SK-N-SH (cell line): ENCODE data around the gene CPSF6. TPM values are rescaled to one million over a fixed set of nuclear protein-coding genes. Genes with fewer than 3 reads are reported as not detected.
A peak's percentile ranks its signal among the peaks of the same experiment; 100 is the strongest.

Experiments
- CTCF ChIA-PET: fragments of 300-600, 350-600 bp; formaldehyde crosslinking; extraction: SDS; loops from one replicate; lab custom pipeline; 2021; lab: Yijun Ruan, JAX
- POLR2A ChIA-PET: fragments of 350-600 bp; sonication (Branson Sonifier 250); formaldehyde crosslinking; extraction: SDS; loops from one replicate; lab custom pipeline; 2020; ENCODE audit warnings: antibody characterized with exemption, inconsistent platforms; lab: Yijun Ruan, JAX
- DNase-seq: peaks from one replicate; pipeline ENCODE4 v3.0.0; 2012
- H2AFZ ChIP-seq: fragments of 200-600 bp; sonication (generic); 2 replicates; pipeline ENCODE4 v1.8.1; 2016; ENCODE audit warnings: antibody characterized with exemption, mild to moderate bottlenecking, low read depth
- H3F3A ChIP-seq: fragments of 200-600 bp; sonication (generic); replicated peaks from 2 replicates; pipeline ENCODE3; 2016; ENCODE audit warnings: antibody characterized with exemption, mild to moderate bottlenecking; ENCODE audit not compliant: insufficient read depth
- H3K27ac ChIP-seq, 2 experiments: fragments of 200-500 bp in 1 of 2; fragments of 200-600 bp in 1 of 2; sonication (Bioruptor generic) in 1 of 2; sonication (generic), shearing (Covaris generic) in 1 of 2; 2 replicates each; pipeline versions ENCODE4 v1.5.1 to v1.6.1; 2014 to 2016; ENCODE audit warnings: low read depth in 2 of 2, inconsistent platforms in 1 of 2, low read length in 1 of 2, mild to moderate bottlenecking in 1 of 2, mixed read lengths in 1 of 2
- H3K27me3 ChIP-seq: fragments of 200-600 bp; sonication (generic), shearing (Covaris generic); 2 replicates; pipeline ENCODE4 v1.6.1; 2016; ENCODE audit warnings: mixed run types; ENCODE audit not compliant: insufficient read depth
- H3K36me3 ChIP-seq, 2 experiments: fragments of 200-500 bp in 1 of 2; fragments of 200-600 bp in 1 of 2; sonication (Bioruptor generic) in 1 of 2; sonication (generic) in 1 of 2; replicated peaks in 1 of 2; 2 replicates each; pipeline versions ENCODE3 to v1.5.1; 2014 to 2016; ENCODE audit warnings: low read length in 1 of 2, mild to moderate bottlenecking in 1 of 2; ENCODE audit not compliant: insufficient read depth in 2 of 2, control insufficient read depth in 1 of 2
- H3K4me1 ChIP-seq, 2 experiments: fragments of 200-500 bp in 1 of 2; fragments of 200-600 bp in 1 of 2; sonication (Bioruptor generic) in 1 of 2; sonication (generic), shearing (Covaris generic) in 1 of 2; 2 replicates each; pipeline versions ENCODE4 v1.5.1 to v1.6.1; 2014 to 2016; ENCODE audit warnings: low read depth in 1 of 2, low read length in 1 of 2, mixed run types in 1 of 2; ENCODE audit not compliant: insufficient read depth in 2 of 2, control insufficient read depth in 1 of 2
- H3K4me2 ChIP-seq: fragments of 200-600 bp; sonication (generic), shearing (Covaris generic); 2 replicates; pipeline ENCODE4 v1.6.1; 2017; ENCODE audit warnings: mixed run types
- H3K4me3 ChIP-seq, 2 experiments: fragments of 200-500 bp in 1 of 2; fragments of 200-600 bp in 1 of 2; sonication (Bioruptor generic) in 1 of 2; sonication (generic), shearing (Covaris generic) in 1 of 2; 2 replicates each; pipeline versions ENCODE4 v1.5.1 to v1.8.1; 2014 to 2016; ENCODE audit warnings: low read depth in 2 of 2, inconsistent platforms in 1 of 2, low read length in 1 of 2, mild to moderate bottlenecking in 1 of 2, mixed read lengths in 1 of 2, moderate library complexity in 1 of 2
- H3K79me2 ChIP-seq: fragments of 200-600 bp; sonication (generic); 2 replicates; pipeline ENCODE4 v1.8.1; 2017; ENCODE audit warnings: mild to moderate bottlenecking; ENCODE audit not compliant: insufficient read depth
- H3K9ac ChIP-seq: fragments of 200-600 bp; sonication (generic); 2 replicates; pipeline ENCODE4 v1.6.1; 2017; ENCODE audit warnings: mixed run types
- H3K9me2 ChIP-seq: fragments of 200-600 bp; sonication (generic); 2 replicates; pipeline ENCODE4 v1.6.1; 2017; ENCODE audit warnings: mixed run types
- H3K9me3 ChIP-seq: fragments of 200-600 bp; sonication (generic); 2 replicates; pipeline ENCODE4 v1.6.1; 2017; ENCODE audit warnings: mixed run types, mild to moderate bottlenecking, moderate library complexity
- H4K20me1 ChIP-seq: fragments of 200-600 bp; sonication (generic); 2 replicates; pipeline ENCODE4 v1.6.1; 2017; ENCODE audit warnings: mild to moderate bottlenecking, mixed run types; ENCODE audit not compliant: insufficient read depth
- CTCF ChIP-seq: fragments of 200-600 bp; sonication (generic); IDR thresholded peaks from 2 replicates; pipeline ENCODE4 v1.6.1; 2017; ENCODE audit warnings: antibody characterized with exemption, mild to moderate bottlenecking, moderate library complexity
- EP300 ChIP-seq, 2 experiments: IDR thresholded peaks; 2 replicates each; pipeline versions ENCODE4 v1.4.0 to v1.6.1; 2012; ENCODE audit warnings: borderline replicate concordance in 1 of 2, low read depth in 1 of 2, low read length in 1 of 2
- FOSL2 ChIP-seq: IDR thresholded peaks from 2 replicates; pipeline ENCODE4 v1.4.0; 2012; ENCODE audit warnings: low read depth, mild to moderate bottlenecking, moderate library complexity, borderline replicate concordance
- GATA2 ChIP-seq: sonication (generic); formaldehyde crosslinking; IDR thresholded peaks from 2 replicates; pipeline ENCODE4 v1.5.0; 2020; ENCODE audit warnings: mild to moderate bottlenecking, missing genetic modification reagents
- MXI1 ChIP-seq: IDR thresholded peaks from 2 replicates; pipeline ENCODE4 v1.6.1; 2012; ENCODE audit warnings: mild to moderate bottlenecking, low read depth, low read length, improper control_type of control experiment
- POLR2AphosphoS5 ChIP-seq: IDR thresholded peaks from 2 replicates; pipeline ENCODE4 v1.6.1; 2012; ENCODE audit warnings: low read depth, low read length
- RAD21 ChIP-seq: IDR thresholded peaks from 2 replicates; pipeline ENCODE4 v1.6.1; 2012; ENCODE audit warnings: mild to moderate bottlenecking, low read length
- SMC3 ChIP-seq: IDR thresholded peaks from 2 replicates; pipeline ENCODE4 v1.6.1; 2012; ENCODE audit warnings: low read depth, low read length, improper control_type of control experiment
- WGBS: methylation state at CpG from one replicate; pipeline ENCODE4 v1.1.6; 2017; ENCODE audit warnings: low lambda C conversion rate; 5-methylcytosine and 5-hydroxymethylcytosine counted together
- polyA plus RNA-seq, 3 experiments: library from polyadenylated mRNA; depleted of rRNA; stranded (reverse); fragments of >200 nt; gene quantifications; 2 replicates each; pipeline ENCODE4 v1.2.3, GENCODE V29; 2012
- TF ChIP-seq, protein P1 (sequence below): IDR thresholded peaks from 2 replicates; pipeline ENCODE4 v1.4.0; 2012; ENCODE audit warnings: low read depth, borderline replicate concordance

CPSF6 gene
- polyA plus RNA-seq, 1 of the 3 experiments (the other 2 are of a cell fraction), result 84.1 TPM

GRCh38 chr12:69290545-69291277 is 51.3 kb downstream of the CPSF6 start:
- H3K4me1 ChIP-seq, result no peaks in the 10 kb centered on the region
- H3K36me3 ChIP-seq, result no peaks in the 10 kb centered on the region
- H3F3A ChIP-seq, result no peaks in the 10 kb centered on the region
- no peak overlapping the region for H2AFZ ChIP-seq
- H3K27ac ChIP-seq, result no peak overlapping the region
- H3K4me2 ChIP-seq, result no peak overlapping the region
- H4K20me1 ChIP-seq, result no peaks in the 10 kb centered on the region
- no peak overlapping the region for H3K4me3 ChIP-seq
- peak; percentile 89 for TF ChIP-seq RAD21
- no peak for TF ChIP-seq GATA2
- peak; percentile 61 for TF ChIP-seq SMC3
- TF ChIP-seq MXI1, result no peak
- TF ChIP-seq EP300 (IDR thresholded peaks at IDR 0.05; ENCODE audit: borderline replicate concordance in 1 of 2, low read depth in 1 of 2, low read length in 1 of 2), result no peak
- TF ChIP-seq POLR2AphosphoS5, result no peak
- TF ChIP-seq CTCF, result peak; percentile 73
- TF ChIP-seq FOSL2, result no peak
- TF ChIP-seq, all 33 proteins: peak for 3
- DNase-seq, result peak; percentile 66
- ChIA-PET POLR2A (no interaction called here), CTCF (interaction anchor here (0.5 to 2.0 kb wide), 33 partner anchors 10 to 362 kb away, joined by 3 to 16 read pairs (median 4); no protein-coding TSS in a partner anchor)
- H3K9ac ChIP-seq, result no peak overlapping the region
- WGBS, result 20% methylated on average over 8 of the region's 9 CpGs
- H3K9me2 ChIP-seq, result no peaks in the 10 kb centered on the region
- no peaks in the 10 kb centered on the region for H3K9me3 ChIP-seq
- H3K27me3 ChIP-seq, result peaks cover 20% of the 10 kb centered on the region; the same call in 1 of the 2 replicates
- H3K79me2 ChIP-seq, result no peaks in the 10 kb centered on the region

DNA sequence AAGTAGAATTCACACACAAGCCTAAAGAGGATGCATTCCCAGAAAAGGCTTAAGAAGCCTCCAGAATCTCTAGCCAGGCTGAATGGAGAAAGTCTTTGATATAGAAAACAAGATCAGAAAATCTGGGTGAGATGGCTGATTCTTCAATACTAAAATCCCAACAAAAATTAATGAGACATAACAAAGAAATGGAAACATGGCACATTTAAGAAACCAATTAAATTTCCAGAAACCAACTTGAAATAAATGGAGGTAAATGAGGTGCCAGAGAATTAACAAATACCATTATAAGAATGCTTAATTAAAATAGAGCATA is 51.9 kb downstream of the CPSF6 start:
- Histone ChIP-seq H2AFZ (no peak overlapping the region), H3K9me3 (no peaks in the 10 kb centered on the region), H4K20me1 (no peaks in the 10 kb centered on the region), H3K9ac (no peak overlapping the region), H3K27me3 (peaks cover 20% of the 10 kb centered on the region; the same call in 1 of the 2 replicates), H3K36me3 (no peaks in the 10 kb centered on the region), H3K4me1 (no peaks in the 10 kb centered on the region), H3K4me2 (no peak overlapping the region), H3K79me2 (no peaks in the 10 kb centered on the region), H3K27ac (no peak overlapping the region), H3K9me2 (no peaks in the 10 kb centered on the region), H3F3A (no peaks in the 10 kb centered on the region), H3K4me3 (no peak overlapping the region)
- TF ChIP-seq CTCF, result peak; percentile 6
- TF ChIP-seq, protein P1, sequence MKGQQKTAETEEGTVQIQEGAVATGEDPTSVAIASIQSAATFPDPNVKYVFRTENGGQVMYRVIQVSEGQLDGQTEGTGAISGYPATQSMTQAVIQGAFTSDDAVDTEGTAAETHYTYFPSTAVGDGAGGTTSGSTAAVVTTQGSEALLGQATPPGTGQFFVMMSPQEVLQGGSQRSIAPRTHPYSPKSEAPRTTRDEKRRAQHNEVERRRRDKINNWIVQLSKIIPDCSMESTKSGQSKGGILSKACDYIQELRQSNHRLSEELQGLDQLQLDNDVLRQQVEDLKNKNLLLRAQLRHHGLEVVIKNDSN, result no peak
- no peak for DNase-seq
- ChIA-PET CTCF (interaction anchor here (0.5 to 2.0 kb wide), 34 partner anchors 10 to 362 kb away, joined by 3 to 16 read pairs (median 4); no protein-coding TSS in a partner anchor), POLR2A (no interaction called here)
